GM12865 (cell line): ENCODE measurements around the gene KRTAP10-5.
"Not testable (repeated sequence)": the region's sequence is repeated elsewhere in the genome, so short reads cannot be mapped to it uniquely, and the experiment has no call there.

Experiments
- DNase-seq: peaks from one replicate; pipeline ENCODE4 v3.0.0; 2010; ENCODE audit warnings: low read depth
- H3K4me3 ChIP-seq: 2 replicates; pipeline ENCODE4 v1.5.1; 2011; ENCODE audit warnings: mild to moderate bottlenecking, low read depth, low read length, control low read depth
- TF ChIP-seq, protein P1 (sequence below): IDR thresholded peaks from 2 replicates; pipeline ENCODE4 v1.5.1; 2011; ENCODE audit warnings: low read length, control low read depth, low read depth, inconsistent platforms; ENCODE audit not compliant: insufficient read depth; ENCODE audit errors: missing control alignments

Gene KRTAP10-5

DNA sequence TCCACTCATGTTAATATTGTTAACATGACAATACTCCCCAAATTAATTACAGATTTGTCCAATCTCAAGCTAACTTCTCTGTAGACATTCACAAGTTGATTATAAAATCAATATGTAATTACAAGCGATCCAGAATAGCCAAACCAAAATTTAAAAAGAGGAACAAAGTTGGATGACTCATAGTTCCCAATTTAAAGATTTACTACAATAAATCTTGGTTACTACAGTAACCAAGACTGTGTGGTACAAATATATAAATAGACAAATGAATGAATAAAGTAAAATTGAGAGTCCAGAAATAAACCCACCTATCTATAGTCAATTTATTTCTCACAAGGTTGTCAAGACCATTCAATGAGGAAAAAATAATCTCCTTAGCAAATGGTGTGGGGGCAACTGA, 14.0 kb downstream of the KRTAP10-5 start:
- no peak for DNase-seq
- TF ChIP-seq, protein P1, sequence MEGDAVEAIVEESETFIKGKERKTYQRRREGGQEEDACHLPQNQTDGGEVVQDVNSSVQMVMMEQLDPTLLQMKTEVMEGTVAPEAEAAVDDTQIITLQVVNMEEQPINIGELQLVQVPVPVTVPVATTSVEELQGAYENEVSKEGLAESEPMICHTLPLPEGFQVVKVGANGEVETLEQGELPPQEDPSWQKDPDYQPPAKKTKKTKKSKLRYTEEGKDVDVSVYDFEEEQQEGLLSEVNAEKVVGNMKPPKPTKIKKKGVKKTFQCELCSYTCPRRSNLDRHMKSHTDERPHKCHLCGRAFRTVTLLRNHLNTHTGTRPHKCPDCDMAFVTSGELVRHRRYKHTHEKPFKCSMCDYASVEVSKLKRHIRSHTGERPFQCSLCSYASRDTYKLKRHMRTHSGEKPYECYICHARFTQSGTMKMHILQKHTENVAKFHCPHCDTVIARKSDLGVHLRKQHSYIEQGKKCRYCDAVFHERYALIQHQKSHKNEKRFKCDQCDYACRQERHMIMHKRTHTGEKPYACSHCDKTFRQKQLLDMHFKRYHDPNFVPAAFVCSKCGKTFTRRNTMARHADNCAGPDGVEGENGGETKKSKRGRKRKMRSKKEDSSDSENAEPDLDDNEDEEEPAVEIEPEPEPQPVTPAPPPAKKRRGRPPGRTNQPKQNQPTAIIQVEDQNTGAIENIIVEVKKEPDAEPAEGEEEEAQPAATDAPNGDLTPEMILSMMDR, result no peak
- H3K4me3 ChIP-seq, result no peak overlapping the region

DNA sequence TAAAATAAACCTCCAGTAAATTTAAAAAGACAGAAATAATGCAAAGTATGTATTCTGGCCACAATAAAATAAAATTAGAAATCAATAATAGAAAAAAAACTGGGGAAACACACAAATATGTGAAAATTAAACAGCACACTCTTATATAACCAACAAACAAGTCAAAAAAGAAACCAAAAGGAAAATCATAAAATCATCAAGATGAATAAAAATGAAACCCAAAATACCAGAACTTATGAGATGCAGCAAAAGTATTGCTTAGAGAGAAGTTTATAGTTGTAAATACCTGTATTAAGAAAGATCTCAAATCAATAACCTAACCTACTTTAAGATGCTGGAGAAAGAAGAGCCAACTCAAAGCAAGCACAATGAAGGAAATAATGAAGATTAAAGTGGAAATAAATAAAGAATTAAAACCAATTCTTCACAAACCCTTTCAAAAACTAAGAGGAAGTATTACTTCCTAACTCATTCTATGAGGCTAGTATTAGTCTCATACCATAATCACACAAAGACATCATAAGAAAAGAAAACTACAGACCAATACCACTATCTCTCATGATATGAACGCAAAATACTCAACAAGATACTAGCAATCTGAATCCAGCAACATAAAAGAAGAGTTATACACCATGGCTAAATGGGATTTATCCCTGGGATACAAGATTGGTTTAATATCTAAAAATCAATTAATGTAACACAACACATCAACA, 15.4 kb downstream of the KRTAP10-5 start:
- TF ChIP-seq, protein P1, result no peak
- no peak overlapping the region for H3K4me3 ChIP-seq
- no peak for DNase-seq

DNA sequence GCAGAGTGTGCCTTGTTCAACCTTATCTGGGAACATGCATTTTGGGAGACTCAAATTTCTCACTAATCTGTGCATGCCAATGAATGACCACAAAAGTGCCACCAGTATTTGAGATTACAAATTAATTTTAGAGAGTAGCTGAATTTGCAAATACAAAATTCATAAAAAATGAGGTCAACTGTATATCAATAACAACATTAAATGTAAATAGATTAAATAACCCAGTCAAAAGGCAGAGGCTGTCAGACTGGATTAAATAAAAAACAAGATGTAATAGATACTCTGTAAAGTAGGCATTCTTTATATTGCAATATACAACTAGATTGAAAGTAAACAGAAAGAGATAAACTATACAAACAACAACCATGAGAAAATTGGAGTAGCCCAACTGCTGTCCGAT, 16.3 kb downstream of the KRTAP10-5 start:
- TF ChIP-seq, protein P1, result no peak
- DNase-seq, result no peak
- no peak overlapping the region for H3K4me3 ChIP-seq

DNA sequence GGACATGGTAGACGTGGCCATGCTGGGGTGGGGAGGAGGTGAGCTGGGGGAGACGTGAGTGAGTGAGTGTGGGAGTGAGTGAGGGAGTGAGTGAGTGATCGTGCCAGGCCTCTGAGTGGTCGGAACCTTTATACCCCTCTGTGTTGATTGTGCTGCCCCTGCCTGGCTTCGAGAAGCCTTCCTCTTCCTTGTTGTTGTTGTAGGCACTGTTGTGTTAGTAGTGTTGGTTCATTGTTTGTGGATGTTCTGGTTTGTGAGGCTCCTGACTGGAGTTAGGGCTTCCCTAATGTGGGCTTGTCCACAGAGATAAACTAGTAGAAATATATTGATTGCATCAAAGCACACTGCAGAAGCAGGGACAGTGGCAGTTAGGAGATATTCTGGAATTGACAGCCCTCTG, 21.7 kb downstream of the KRTAP10-5 start, which contains the start of gene KRTAP10-3:
TSS of gene KRTAP10-3 (minus strand) at position 101 of the 400 bp plus-strand sequence. CDS start at position 21, 80 bp downstream.
- H3K4me3 ChIP-seq, result no peak within 1 kb of the TSS
- TF ChIP-seq, protein P1, result no peak
- DNase-seq, result no peak

DNA sequence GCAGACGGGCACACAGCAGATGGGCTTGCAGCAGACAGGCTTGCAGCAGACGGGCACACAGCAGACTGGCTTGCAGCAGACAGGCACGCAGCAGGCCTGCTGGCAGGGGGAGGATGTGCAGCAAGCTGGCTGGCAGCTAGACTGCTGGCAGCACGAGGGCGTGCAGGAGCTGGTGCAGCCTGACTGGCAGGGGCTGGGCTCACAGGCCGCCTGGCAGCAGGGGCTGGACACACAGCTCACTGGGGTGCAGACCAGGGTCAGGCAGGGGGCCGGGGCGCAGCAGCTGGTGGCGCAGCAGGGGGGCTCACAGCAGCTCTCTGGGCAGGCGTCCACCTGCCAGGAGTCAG, 22.1 kb downstream of the KRTAP10-5 start:
- not testable (repeated sequence) for DNase-seq

DNA sequence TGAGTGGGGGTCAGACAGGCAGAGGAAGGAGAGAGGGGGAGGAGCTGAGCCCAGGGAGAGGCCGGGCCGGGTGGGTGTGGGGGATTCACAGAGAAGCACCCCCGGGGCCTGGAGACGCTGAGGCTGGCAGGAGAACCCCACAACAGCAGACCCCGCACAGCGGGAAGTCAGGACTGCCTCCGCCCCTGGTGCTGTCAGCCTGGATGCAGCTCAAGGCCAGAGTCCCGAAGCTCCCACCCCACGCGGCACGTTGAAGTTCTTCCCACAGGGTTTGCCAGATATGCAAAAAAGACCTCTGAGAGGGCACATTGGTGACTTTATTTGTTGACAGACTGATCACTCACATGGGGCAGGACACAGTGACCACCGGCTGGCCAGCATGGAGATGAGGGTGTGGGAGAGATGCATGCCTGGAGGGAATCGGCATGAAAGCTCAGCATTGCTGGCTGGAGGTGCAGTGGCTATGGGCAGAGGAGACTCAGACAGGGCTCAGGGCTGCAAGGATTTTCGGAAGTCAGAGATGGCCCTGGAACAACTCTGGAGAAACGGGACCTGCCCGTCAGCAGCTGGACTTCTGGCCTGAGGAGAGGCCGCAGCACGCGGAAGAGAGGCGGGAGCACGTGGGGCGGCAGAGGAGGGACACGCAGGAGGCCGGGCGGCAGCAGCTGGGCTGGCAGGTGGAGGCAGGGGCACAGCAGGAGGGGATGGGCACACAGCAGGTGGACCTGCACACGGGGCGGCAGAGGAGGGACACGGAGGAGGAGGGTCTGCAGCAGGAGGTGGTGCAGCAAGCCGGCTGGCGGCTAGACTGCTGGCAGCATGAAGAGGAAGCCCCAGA, 22.7 kb downstream of the KRTAP10-5 start:
- TF ChIP-seq, protein P1, result no peak
- no peak for DNase-seq
- H3K4me3 ChIP-seq, result no peak overlapping the region

More for the DNA sequence above, 22.1 kb downstream of the KRTAP10-5 start:
- not testable (repeated sequence) for H3K4me3 ChIP-seq

DNA sequence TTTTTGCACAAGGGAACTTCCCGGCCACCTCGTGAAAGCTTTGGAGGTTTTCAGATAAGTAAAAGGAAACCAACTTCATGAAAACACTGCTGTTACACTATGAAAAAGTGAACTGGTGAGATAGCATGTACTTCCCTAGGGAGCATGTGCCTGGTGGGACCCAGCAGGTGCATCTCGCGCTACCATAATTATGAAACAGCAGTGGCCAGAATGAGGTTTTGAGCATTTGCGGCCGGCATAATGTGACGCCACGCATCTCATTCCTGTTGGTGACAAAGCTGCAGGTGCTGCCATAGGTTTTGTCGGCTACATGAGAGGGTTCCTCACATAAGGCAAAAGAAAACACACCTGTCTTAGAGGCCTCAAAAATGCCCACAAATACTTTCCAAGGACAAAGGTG, 23.5 kb downstream of the KRTAP10-5 start:
- TF ChIP-seq, protein P1, result no peak
- H3K4me3 ChIP-seq, result no peak overlapping the region
- DNase-seq, result peak; percentile 36
